HEK293T (cell line): ENCODE data around the gene JMJD6.
A peak's percentile ranks its signal among the peaks of the same experiment; 100 is the strongest.

Experiments used
- CTCF ChIA-PET: fragments of 350-600 bp; formaldehyde crosslinking; extraction: SDS; loops from one replicate; lab custom pipeline; 2021; ENCODE audit warnings: antibody characterized with exemption, inconsistent platforms; lab: Yijun Ruan, JAX
- POLR2A ChIA-PET: fragments of 350-600 bp; formaldehyde crosslinking; extraction: SDS; loops from one replicate; lab custom pipeline; 2020; ENCODE audit warnings: antibody characterized with exemption, inconsistent platforms; lab: Yijun Ruan, JAX
- DNase-seq: peaks from one replicate; pipeline ENCODE4 v3.0.0; 2012; ENCODE audit warnings: mixed read lengths; ENCODE audit errors: extremely low spot score
- ARNT ChIP-seq: fragments of 450-650 bp; IDR thresholded peaks from 2 replicates; pipeline ENCODE4 v1.6.1; 2017; ENCODE audit warnings: mild to moderate bottlenecking
- BHLHE40 ChIP-seq: fragments of 450-650 bp; IDR thresholded peaks from 2 replicates; pipeline ENCODE4 v1.6.1; 2016; ENCODE audit warnings: mild to moderate bottlenecking, moderate library complexity, borderline replicate concordance
- CTBP1 ChIP-seq: fragments of 450-650 bp; IDR thresholded peaks from 2 replicates; pipeline ENCODE4 v1.6.1; 2016; ENCODE audit warnings: borderline replicate concordance
- ELF4 ChIP-seq: fragments of 450-650 bp; IDR thresholded peaks from 2 replicates; pipeline ENCODE4 v1.6.1; 2017; ENCODE audit warnings: antibody characterized with exemption
- FOXA1 ChIP-seq: fragments of 450-650 bp; IDR thresholded peaks from 2 replicates; pipeline ENCODE4 v1.6.1; 2016; ENCODE audit warnings: mild to moderate bottlenecking
- FOXK2 ChIP-seq: fragments of 450-650 bp; IDR thresholded peaks from 2 replicates; pipeline ENCODE4 v1.6.1; 2016; ENCODE audit warnings: mild to moderate bottlenecking
- FOXM1 ChIP-seq: fragments of 450-650 bp; IDR thresholded peaks from 2 replicates; pipeline ENCODE4 v1.6.1; 2017; ENCODE audit warnings: mild to moderate bottlenecking, borderline replicate concordance
- HDGF ChIP-seq: fragments of 450-650 bp; IDR thresholded peaks from 2 replicates; pipeline ENCODE4 v1.6.1; 2017; ENCODE audit warnings: antibody characterized with exemption, borderline replicate concordance
- L3MBTL2 ChIP-seq: fragments of 450-650 bp; conservative IDR thresholded peaks from 2 replicates; pipeline ENCODE4 v1.6.1; 2016; ENCODE audit warnings: mild to moderate bottlenecking
- LEF1 ChIP-seq: fragments of 450-650 bp; IDR thresholded peaks from 2 replicates; pipeline ENCODE4 v1.6.1; 2017; ENCODE audit warnings: mild to moderate bottlenecking, borderline replicate concordance
- NFRKB ChIP-seq: fragments of 450-650 bp; IDR thresholded peaks from 2 replicates; pipeline ENCODE4 v1.6.1; 2016; ENCODE audit warnings: mild to moderate bottlenecking, moderate library complexity
- SP1 ChIP-seq: fragments of 450-650 bp; IDR thresholded peaks from 2 replicates; pipeline ENCODE4 v1.6.1; 2017
- SUZ12 ChIP-seq: fragments of 450-650 bp; IDR thresholded peaks from 2 replicates; pipeline ENCODE4 v1.6.1; 2016; ENCODE audit warnings: mild to moderate bottlenecking
- TARDBP ChIP-seq: fragments of 450-650 bp; IDR thresholded peaks from 2 replicates; pipeline ENCODE4 v1.6.1; 2016
- ZNF384 ChIP-seq: fragments of 450-650 bp; IDR thresholded peaks from 2 replicates; pipeline ENCODE4 v1.6.1; 2016
- TF ChIP-seq, protein P1 (sequence below): fragments of 450-650 bp; IDR thresholded peaks from 2 replicates; pipeline ENCODE4 v1.6.1; 2016

The JMJD6 gene

DNA sequence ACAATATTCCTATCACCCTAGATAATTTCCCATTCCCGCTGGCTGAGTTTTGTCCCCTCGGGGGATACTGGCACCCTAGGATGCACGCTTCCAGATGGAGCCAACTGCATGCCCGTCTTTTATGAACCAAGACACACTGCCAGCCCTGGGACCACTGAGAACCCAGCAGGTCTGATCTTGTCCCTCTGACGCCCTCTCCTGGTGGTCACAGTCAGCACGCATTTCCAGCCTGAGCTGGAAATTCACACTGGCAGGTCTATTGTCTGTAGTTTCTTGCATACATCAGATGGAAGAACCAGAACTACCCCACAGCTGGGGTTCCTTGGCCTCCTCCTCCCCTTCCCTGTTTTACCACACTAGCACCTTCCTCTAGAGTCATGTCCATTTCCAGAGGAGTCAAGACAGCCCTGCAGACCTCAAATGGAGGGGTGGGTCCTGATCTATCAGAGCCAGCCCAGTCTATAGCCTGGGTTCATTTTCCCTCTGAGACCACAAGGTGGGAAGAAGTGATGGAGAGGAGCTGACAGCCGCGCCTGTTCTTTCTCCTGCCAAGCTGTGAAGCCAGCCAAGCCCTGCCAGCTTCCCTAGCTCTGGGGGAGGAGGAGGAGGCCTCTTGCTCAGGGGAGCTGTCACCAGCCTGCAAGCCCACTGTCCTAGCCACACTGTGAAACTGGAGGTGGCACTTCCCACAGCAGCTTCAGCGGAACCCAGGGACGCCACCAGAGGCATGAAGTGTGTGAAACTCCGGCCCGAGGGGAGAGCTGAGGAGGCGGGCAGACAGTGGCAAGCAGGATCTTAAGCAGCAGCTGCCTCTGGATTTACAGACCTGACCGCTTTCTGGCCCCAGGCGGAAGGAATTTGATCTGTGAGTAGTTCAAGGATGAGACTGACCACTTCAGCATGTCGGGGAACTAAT, 44.9 kb downstream of the JMJD6 start:
- TF ChIP-seq BHLHE40 (no peak), SP1 (no peak), L3MBTL2 (no peak), FOXM1 (no peak), CTBP1 (no peak), ARNT (no peak), HDGF (no peak), LEF1 (no peak), ELF4 (no peak), NFRKB (no peak), TARDBP (no peak), FOXA1 (no peak), SUZ12 (no peak), FOXK2 (no peak), ZNF384 (no peak)
- TF ChIP-seq, protein P1, sequence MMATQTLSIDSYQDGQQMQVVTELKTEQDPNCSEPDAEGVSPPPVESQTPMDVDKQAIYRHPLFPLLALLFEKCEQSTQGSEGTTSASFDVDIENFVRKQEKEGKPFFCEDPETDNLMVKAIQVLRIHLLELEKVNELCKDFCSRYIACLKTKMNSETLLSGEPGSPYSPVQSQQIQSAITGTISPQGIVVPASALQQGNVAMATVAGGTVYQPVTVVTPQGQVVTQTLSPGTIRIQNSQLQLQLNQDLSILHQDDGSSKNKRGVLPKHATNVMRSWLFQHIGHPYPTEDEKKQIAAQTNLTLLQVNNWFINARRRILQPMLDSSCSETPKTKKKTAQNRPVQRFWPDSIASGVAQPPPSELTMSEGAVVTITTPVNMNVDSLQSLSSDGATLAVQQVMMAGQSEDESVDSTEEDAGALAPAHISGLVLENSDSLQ = no peak
- DNase-seq = peak; percentile 78
- CTCF ChIA-PET = interaction anchor here (0.6 to 2.4 kb wide), 28 partner anchors 10 to 271 kb away, joined by 3 to 25 read pairs (median 4); partner anchors contain the start of gene MXRA7
- POLR2A ChIA-PET = interaction anchor here (0.6 to 2.4 kb wide), 9 partner anchors 9 to 124 kb away, joined by 3 to 32 read pairs (median 4); partner anchors contain the start of gene MXRA7

GRCh38 chr17:76679239-76679638, 47.2 kb downstream of the JMJD6 start:
- TF ChIP-seq FOXA1 = no peak
- TF ChIP-seq ZNF384 = no peak
- no peak for TF ChIP-seq FOXM1
- TF ChIP-seq SP1 = no peak
- no peak for TF ChIP-seq LEF1
- TF ChIP-seq NFRKB = no peak
- no peak for TF ChIP-seq ELF4
- TF ChIP-seq L3MBTL2 = no peak
- no peak for TF ChIP-seq FOXK2
- TF ChIP-seq HDGF = no peak
- TF ChIP-seq ARNT = no peak
- TF ChIP-seq SUZ12 = no peak
- POLR2A ChIA-PET = no interaction called here
- no peak for DNase-seq
- CTCF ChIA-PET = no interaction called here

GRCh38 chr17:76678330-76678729, 48.1 kb downstream of the JMJD6 start:
- no peak for TF ChIP-seq SP1
- no peak for TF ChIP-seq ZNF384
- TF ChIP-seq L3MBTL2 = no peak
- no peak for TF ChIP-seq FOXM1
- no peak for TF ChIP-seq CTBP1
- TF ChIP-seq SUZ12 = no peak
- TF ChIP-seq ARNT = no peak
- no peak for TF ChIP-seq LEF1
- TF ChIP-seq NFRKB = no peak
- TF ChIP-seq FOXK2 = no peak
- ChIA-PET POLR2A (interaction anchor here (0.8 to 1.0 kb wide), 2 partner anchors 11 to 91 kb away, joined by 3 read pairs; no protein-coding TSS in a partner anchor), CTCF (no interaction called here)
- no peak for DNase-seq

- CTCF ChIA-PET = no interaction called here
- no peak for TF ChIP-seq FOXA1
- TF ChIP-seq FOXK2 = no peak
- no peak for TF ChIP-seq LEF1
- TF ChIP-seq ELF4 = no peak
- TF ChIP-seq NFRKB = no peak
- no peak for TF ChIP-seq BHLHE40
- TF ChIP-seq HDGF = no peak
- TF ChIP-seq SUZ12 = no peak
- TF ChIP-seq L3MBTL2 = no peak
- no peak for TF ChIP-seq ZNF384
- no peak for TF ChIP-seq ARNT
- POLR2A ChIA-PET = interaction anchor here (1.0 kb wide), 1 partner anchor 12 kb away, joined by 3 read pairs; no protein-coding TSS in a partner anchor
- DNase-seq = no peak
Observed at GRCh38 chr17:76677406-76677805, 49.0 kb downstream of the JMJD6 start.

GRCh38 chr17:76676629-76677028, 49.8 kb downstream of the JMJD6 start:
- ChIA-PET POLR2A (no interaction called here), CTCF (no interaction called here)
- no peak for DNase-seq
- TF ChIP-seq FOXK2 (no peak), FOXM1 (no peak), ARNT (no peak), HDGF (no peak), L3MBTL2 (no peak), ZNF384 (no peak), NFRKB (no peak), FOXA1 (no peak), SP1 (no peak), SUZ12 (no peak), CTBP1 (no peak), LEF1 (no peak), TARDBP (no peak), BHLHE40 (no peak), ELF4 (no peak)
- TF ChIP-seq, protein P1 = no peak

DNA sequence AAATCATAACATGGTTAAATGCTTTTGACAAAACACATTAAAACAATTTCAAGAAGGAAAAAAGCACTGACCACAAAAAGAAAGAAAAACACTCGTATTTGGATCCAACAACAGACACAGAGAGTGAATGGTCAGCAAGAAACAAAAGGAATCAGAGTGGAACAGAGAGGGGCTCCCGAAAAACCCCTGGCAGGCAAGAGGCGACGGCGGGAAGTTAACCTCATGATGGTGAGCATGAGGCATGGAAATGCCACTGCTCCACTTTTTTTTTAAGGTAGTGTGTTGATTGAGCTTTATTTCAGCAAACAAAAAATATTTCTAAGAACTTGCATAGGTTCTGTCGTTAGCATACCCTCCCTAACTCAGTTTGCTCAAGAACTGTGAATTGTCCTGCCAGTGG, 50.8 kb downstream of the JMJD6 start:
- POLR2A ChIA-PET = interaction anchor here (0.7 to 1.2 kb wide), 2 partner anchors 61 to 136 kb away, joined by 4 to 6 read pairs; partner anchors contain the start of genes PRCD and SRSF2
- CTCF ChIA-PET = no interaction called here
- TF ChIP-seq SUZ12 (no peak), ARNT (no peak), LEF1 (no peak), TARDBP (no peak), FOXK2 (no peak), BHLHE40 (no peak), FOXA1 (no peak), ELF4 (no peak), NFRKB (no peak), HDGF (no peak)
- TF ChIP-seq, protein P1 = no peak
- no peak for DNase-seq
